Mesenchymal stem cell (in vitro differentiated cells and primary cell): ENCODE data around the gene AIFM3.
"Not testable (repeated sequence)": the region's sequence is repeated elsewhere in the genome, so short reads cannot be mapped to it uniquely, and the experiment has no call there.

Source experiments
- DNase-seq: peaks from one replicate; pipeline ENCODE4 v3.0.0-alpha.2; 2013
- H2AFZ ChIP-seq: one replicate; pipeline ENCODE4 v1.6.1; 2013; ENCODE audit warnings: low read depth, mild to moderate bottlenecking, control low read depth, inconsistent platforms, low read length, moderate library complexity
- H2AK5ac ChIP-seq: 2 replicates; pipeline ENCODE4 v1.6.1; 2013; ENCODE audit warnings: low read length, moderate library complexity, mild to moderate bottlenecking, inconsistent platforms; ENCODE audit not compliant: severe bottlenecking
- H2BK120ac ChIP-seq: one replicate; pipeline ENCODE4 v1.6.1; 2013; ENCODE audit warnings: low read depth, mild to moderate bottlenecking, inconsistent platforms, low read length, moderate library complexity
- H2BK12ac ChIP-seq, 2 experiments: one replicate each; pipeline ENCODE4 v1.6.1; 2013; ENCODE audit warnings: inconsistent platforms in 2 of 2, low read length in 2 of 2, mild to moderate bottlenecking in 2 of 2, moderate library complexity in 2 of 2, control low read depth in 1 of 2
- H2BK15ac ChIP-seq: one replicate; pipeline ENCODE4 v1.6.1; 2013; ENCODE audit warnings: mild to moderate bottlenecking, low read depth, inconsistent platforms; ENCODE audit not compliant: poor library complexity, severe bottlenecking
- H2BK5ac ChIP-seq: 2 replicates; pipeline ENCODE4 v1.6.1; 2013; ENCODE audit warnings: low read depth, mild to moderate bottlenecking, low read length, control low read depth, inconsistent platforms; ENCODE audit not compliant: poor library complexity, severe bottlenecking
- H3K14ac ChIP-seq, 2 experiments: one replicate each; pipeline ENCODE4 v1.6.1; 2013; ENCODE audit warnings: inconsistent platforms in 2 of 2, low read length in 2 of 2, control low read depth in 1 of 2, mild to moderate bottlenecking in 1 of 2, moderate library complexity in 1 of 2
- H3K18ac ChIP-seq, 2 experiments: one replicate each; pipeline ENCODE4 v1.6.1; 2013; ENCODE audit warnings: inconsistent platforms in 2 of 2, low read length in 2 of 2, control low read depth in 1 of 2, low read depth in 1 of 2, mild to moderate bottlenecking in 1 of 2
- H3K23ac ChIP-seq, 2 experiments: one replicate each; pipeline ENCODE4 v1.6.1; 2013; ENCODE audit warnings: inconsistent platforms in 2 of 2, low read length in 2 of 2, mild to moderate bottlenecking in 2 of 2, moderate library complexity in 2 of 2, control low read depth in 1 of 2
- H3K27ac ChIP-seq: 2 replicates; pipeline ENCODE4 v1.5.1; 2013; ENCODE audit warnings: mild to moderate bottlenecking, moderate library complexity, low read length, control low read depth, inconsistent platforms; ENCODE audit not compliant: poor library complexity, severe bottlenecking
- H3K27me3 ChIP-seq, 2 experiments: 2 replicates each; pipeline versions ENCODE4 v1.6.1 to v1.7.0; 2013; ENCODE audit warnings: low read length in 2 of 2, mild to moderate bottlenecking in 2 of 2, moderate library complexity in 2 of 2, control low read depth in 1 of 2, inconsistent platforms in 1 of 2; ENCODE audit not compliant: control insufficient read depth in 1 of 2, insufficient read depth in 1 of 2
- H3K36me3 ChIP-seq, 2 experiments: 2 replicates each; pipeline versions ENCODE4 v1.6.1 to v1.7.0; 2013; ENCODE audit warnings: low read length in 2 of 2, control low read depth in 1 of 2, inconsistent platforms in 1 of 2, low read depth in 1 of 2, mild to moderate bottlenecking in 1 of 2; ENCODE audit not compliant: insufficient read depth in 2 of 2, control insufficient read depth in 1 of 2
- H3K4ac ChIP-seq, 2 experiments: one replicate each; pipeline ENCODE4 v1.6.1; 2013; ENCODE audit warnings: inconsistent platforms in 2 of 2, low read length in 2 of 2, mild to moderate bottlenecking in 2 of 2, moderate library complexity in 2 of 2, control low read depth in 1 of 2, low read depth in 1 of 2
- H3K4me1 ChIP-seq: 2 replicates; pipeline ENCODE4 v1.6.1; 2013; ENCODE audit warnings: low read depth, low read length, control low read depth; ENCODE audit not compliant: control insufficient read depth, insufficient read depth
- H3K4me2 ChIP-seq: 2 replicates; pipeline ENCODE4 v1.6.1; 2013; ENCODE audit warnings: low read length, mild to moderate bottlenecking, inconsistent platforms; ENCODE audit not compliant: poor library complexity, severe bottlenecking
- H3K4me3 ChIP-seq, 2 experiments: 2 replicates each; pipeline versions ENCODE4 v1.5.1 to v1.7.0; 2013; ENCODE audit warnings: low read length in 2 of 2, mild to moderate bottlenecking in 2 of 2, control low read depth in 1 of 2, low read depth in 1 of 2; ENCODE audit not compliant: insufficient read depth in 1 of 2
- H3K79me1 ChIP-seq: replicated peaks from 2 replicates; pipeline ENCODE4 v1.6.1; 2013; ENCODE audit warnings: mild to moderate bottlenecking, control low read depth, low read length, inconsistent platforms; ENCODE audit not compliant: poor library complexity, severe bottlenecking
- H3K9ac ChIP-seq: 2 replicates; pipeline ENCODE4 v1.7.0; 2013; ENCODE audit warnings: mild to moderate bottlenecking, low read length, moderate library complexity
- H3K9me3 ChIP-seq: 2 replicates; pipeline ENCODE4 v1.7.0; 2013; ENCODE audit warnings: mild to moderate bottlenecking, low read length; ENCODE audit not compliant: control insufficient read depth
- H4K8ac ChIP-seq: one replicate; pipeline ENCODE4 v1.6.1; 2013; ENCODE audit warnings: inconsistent platforms, mild to moderate bottlenecking, low read length, moderate library complexity
- H4K91ac ChIP-seq: one replicate; pipeline ENCODE4 v1.6.1; 2013; ENCODE audit warnings: mild to moderate bottlenecking, low read length, inconsistent platforms
- WGBS: methylation state at CpG from one replicate; pipeline ENCODE4 v1.1.7; 2013; ENCODE audit warnings: mixed read lengths; 5-methylcytosine and 5-hydroxymethylcytosine counted together

Gene AIFM3

DNA sequence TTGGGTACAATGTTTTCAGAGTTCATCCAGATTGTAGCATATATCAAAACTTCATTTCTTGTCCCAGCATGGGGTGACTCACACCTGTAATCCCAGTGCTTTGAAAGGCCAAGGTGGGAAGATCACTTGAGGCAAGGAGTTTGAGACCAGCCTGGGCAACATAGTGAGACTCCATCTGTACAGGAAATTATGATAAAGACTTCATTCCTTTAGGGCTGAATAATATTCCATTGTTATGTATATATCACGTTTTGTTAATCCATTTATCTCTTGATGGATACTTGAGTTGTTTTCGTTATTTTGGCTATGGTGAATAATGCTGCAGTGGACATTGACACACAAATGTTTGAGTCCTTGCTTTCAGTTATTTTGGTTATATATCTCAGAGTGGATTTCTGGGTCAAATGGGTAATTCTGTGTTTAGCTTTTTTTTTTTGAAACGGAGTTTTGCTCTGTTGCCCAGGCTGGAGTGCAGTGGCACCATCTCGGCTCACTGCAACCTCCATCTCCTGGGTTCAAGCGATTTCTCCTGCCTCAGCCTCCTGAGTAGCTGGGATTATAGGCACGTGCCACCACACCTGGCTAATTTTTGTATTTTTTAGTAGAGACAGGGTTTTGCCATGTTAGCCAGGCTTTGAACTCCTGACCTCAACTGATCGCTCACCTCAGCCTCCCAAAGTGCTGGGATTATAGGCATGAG lies 24.7 kb upstream of the AIFM3 start:
- not testable (repeated sequence) for H3K27ac ChIP-seq, H2AK5ac ChIP-seq, H3K9me3 ChIP-seq, H3K4me2 ChIP-seq, H2BK5ac ChIP-seq, H3K79me1 ChIP-seq, H2AFZ ChIP-seq, H4K91ac ChIP-seq, H3K4me3 ChIP-seq, H4K8ac ChIP-seq, DNase-seq, H3K9ac ChIP-seq, H3K4ac ChIP-seq, H2BK12ac ChIP-seq, H2BK15ac ChIP-seq, H3K18ac ChIP-seq, H3K14ac ChIP-seq, H3K36me3 ChIP-seq, H3K23ac ChIP-seq, H2BK120ac ChIP-seq, H3K27me3 ChIP-seq
- 95% methylated on average over 7 of the region's 7 CpGs for WGBS
- H3K4me1 ChIP-seq = peaks cover 12% of the 10 kb centered on the region

DNA sequence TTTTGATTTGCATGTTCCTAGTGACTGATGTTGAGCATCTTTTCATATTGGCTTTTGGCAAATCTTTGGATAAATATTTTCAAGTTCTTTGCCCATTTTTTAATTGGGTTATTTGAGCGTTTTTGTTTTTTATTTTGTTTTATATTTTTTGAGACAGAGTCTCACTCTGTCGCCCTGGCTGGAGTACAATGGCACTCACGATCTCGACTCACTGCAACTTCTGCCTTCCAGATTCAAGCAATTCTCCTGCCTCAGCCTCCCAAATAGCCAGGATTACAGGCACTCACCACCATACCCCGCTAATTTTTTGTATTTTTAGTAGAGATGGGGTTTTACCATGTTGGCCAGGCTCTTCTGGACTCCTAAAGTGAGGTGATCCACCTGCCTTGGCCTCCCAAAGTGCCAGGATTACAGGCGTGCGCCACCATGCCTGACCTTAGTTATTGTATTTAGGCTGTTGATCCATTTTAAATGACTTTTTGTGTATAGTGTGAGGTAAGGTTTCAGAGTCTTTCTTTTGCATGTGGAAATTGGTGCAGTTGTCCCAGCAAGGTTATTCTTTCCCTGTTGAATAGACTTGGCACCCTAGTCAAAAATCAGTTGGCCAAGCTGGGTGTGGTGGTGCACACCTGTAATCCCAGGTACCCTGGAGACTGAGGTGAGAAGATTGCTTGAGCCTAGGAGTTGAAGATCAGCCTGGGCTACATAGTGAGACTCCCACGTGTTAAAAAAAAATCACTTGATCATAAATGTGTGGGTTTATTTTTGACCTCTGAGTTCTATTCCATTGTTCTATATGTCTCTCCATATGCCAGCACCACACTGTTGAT lies 23.7 kb upstream of the AIFM3 start:
- H2BK120ac ChIP-seq = no peak overlapping the region
- H3K4me3 ChIP-seq = no peak overlapping the region
- no peak overlapping the region for H3K4me2 ChIP-seq
- H3K18ac ChIP-seq = no peak overlapping the region
- no peak overlapping the region for H2BK15ac ChIP-seq
- no peak overlapping the region for H2BK12ac ChIP-seq
- peaks cover 0 to 9% of the 10 kb centered on the region in 2 experiments for H3K36me3 ChIP-seq
- H2BK5ac ChIP-seq = no peak overlapping the region
- no peak overlapping the region for H3K14ac ChIP-seq
- peaks cover 9% of the 10 kb centered on the region for H3K4me1 ChIP-seq
- no peaks in the 10 kb centered on the region for H3K9me3 ChIP-seq
- no peak overlapping the region for H2AK5ac ChIP-seq
- no peaks in the 10 kb centered on the region for H3K27me3 ChIP-seq
- no peak overlapping the region for H2AFZ ChIP-seq
- H3K4ac ChIP-seq = no peak overlapping the region
- no peak overlapping the region for H3K9ac ChIP-seq
- no peak overlapping the region for H4K91ac ChIP-seq
- 98% methylated on average over 7 of the region's 8 CpGs for whole genome bisulfite sequencing
- no peak overlapping the region for H3K23ac ChIP-seq
- no peak overlapping the region for H4K8ac ChIP-seq
- no peak for DNase-seq
- H3K27ac ChIP-seq = no peak overlapping the region
- peaks cover 1% of the 10 kb centered on the region for H3K79me1 ChIP-seq

DNA sequence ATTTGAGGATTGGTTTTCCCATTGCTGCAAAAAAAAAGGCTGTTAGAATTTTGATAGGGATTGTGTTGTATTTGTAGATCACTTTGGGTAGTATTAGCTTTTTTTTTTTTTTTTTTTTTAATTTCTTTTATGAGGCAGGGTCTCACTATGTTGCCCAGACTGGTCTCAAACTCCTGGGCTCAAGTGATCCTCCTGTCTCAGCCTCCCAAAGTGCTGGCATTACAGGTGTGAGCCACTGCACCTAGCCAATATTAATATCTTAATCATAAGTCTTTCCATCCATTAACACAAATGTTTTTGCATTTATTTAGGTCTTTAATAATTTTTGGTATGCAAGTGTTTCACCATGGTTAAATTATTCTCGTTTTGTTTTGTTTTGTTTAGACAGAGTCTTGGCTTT lies 23.0 kb upstream of the AIFM3 start:
- H2AK5ac ChIP-seq = no peak overlapping the region
- no peak overlapping the region for H4K91ac ChIP-seq
- no peak for DNase-seq
- H2BK120ac ChIP-seq = no peak overlapping the region
- H3K18ac ChIP-seq = no peak overlapping the region
- H3K4me1 ChIP-seq = peaks cover 8% of the 10 kb centered on the region
- no peaks in the 10 kb centered on the region for H3K27me3 ChIP-seq
- H3K4me2 ChIP-seq = no peak overlapping the region
- no peak overlapping the region for H2BK12ac ChIP-seq
- H3K4me3 ChIP-seq = no peak overlapping the region
- no peak overlapping the region for H3K4ac ChIP-seq
- H3K23ac ChIP-seq = no peak overlapping the region
- WGBS = 80% methylated on average over 1 of the region's 1 CpG
- no peak overlapping the region for H2BK15ac ChIP-seq
- H4K8ac ChIP-seq = no peak overlapping the region
- H2BK5ac ChIP-seq = no peak overlapping the region
- peaks cover 1% of the 10 kb centered on the region for H3K79me1 ChIP-seq
- H3K9me3 ChIP-seq = no peaks in the 10 kb centered on the region
- H2AFZ ChIP-seq = no peak overlapping the region
- no peak overlapping the region for H3K14ac ChIP-seq
- H3K9ac ChIP-seq = no peak overlapping the region
- peaks cover 2 to 9% of the 10 kb centered on the region in 2 experiments for H3K36me3 ChIP-seq
- H3K27ac ChIP-seq = no peak overlapping the region

DNA sequence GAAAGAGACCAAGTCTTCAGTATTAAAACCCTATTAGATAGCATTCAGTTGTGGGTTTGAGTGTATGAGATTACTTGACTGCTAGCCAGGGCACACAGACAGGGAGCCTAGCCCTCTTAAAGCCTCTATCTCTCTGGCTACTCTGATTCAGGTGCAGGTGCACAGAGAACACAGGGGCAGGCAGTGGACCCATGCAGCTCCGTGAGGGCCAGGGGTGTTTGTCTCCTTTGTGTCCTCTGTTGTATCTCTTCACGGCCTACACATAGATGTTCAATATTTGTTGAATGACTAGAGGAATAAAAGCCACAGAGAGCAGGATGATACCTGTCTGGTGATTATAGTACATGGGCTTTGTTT lies 21.5 kb upstream of the AIFM3 start:
- Histone ChIP-seq H3K4me1 (peaks cover 11% of the 10 kb centered on the region), H3K36me3 (peaks cover 14 to 23% of the 10 kb centered on the region in 2 experiments), H3K18ac (peak overlapping the region in 1 of 2 experiments; percentile 43), H3K27me3 (no peaks in the 10 kb centered on the region), H2AFZ (no peak overlapping the region), H2BK120ac (no peak overlapping the region), H3K4me3 (no peak overlapping the region), H2BK15ac (no peak overlapping the region), H3K23ac (no peak overlapping the region), H3K79me1 (peaks cover 1% of the 10 kb centered on the region), H2AK5ac (no peak overlapping the region), H3K27ac (peak overlapping the region; percentile 19), H3K4ac (peak overlapping the region in 1 of 2 experiments; percentile 42), H3K4me2 (no peak overlapping the region), H3K9me3 (no peaks in the 10 kb centered on the region), H3K9ac (no peak overlapping the region), H4K8ac (no peak overlapping the region), H3K14ac (peak overlapping the region in 1 of 2 experiments; percentile 12), H4K91ac (no peak overlapping the region), H2BK12ac (no peak overlapping the region), H2BK5ac (no peak overlapping the region)
- DNase-seq = no peak
- WGBS = 97% methylated on average over 2 of the region's 2 CpGs
